Stimulated activated naive CD8-positive, alpha-beta T cell treated with anti-CD3 and anti-CD28 coated beads, Interleukin-15, amount 100 ng/mL, for 72 hours (primary cell): ENCODE results near the gene TNS1.

Experiments
- ATAC-seq: fragments of 150-1000 bp; cut with Tn5 transposase; 2 replicates; pipeline ENCODE4 v1.10.0; 2021; ENCODE audit warnings: mild to moderate bottlenecking, moderate library complexity
- DNase-seq, 2 donors: peaks; one replicate each; pipeline ENCODE4 v3.0.0; 2021 to 2022
- H3K27ac Mint-ChIP-seq, 2 donors: one replicate each; pipeline ENCODE4 v1.8.0; 2022; ENCODE audit warnings: mild to moderate bottlenecking in 2 of 2, mixed read lengths in 2 of 2, moderate library complexity in 2 of 2
- H3K27me3 Mint-ChIP-seq: one replicate; pipeline ENCODE4 v1.8.0; 2022; ENCODE audit warnings: mixed read lengths
- H3K4me1 Mint-ChIP-seq: one replicate; pipeline ENCODE4 v1.8.0; 2022; ENCODE audit warnings: mild to moderate bottlenecking, mixed read lengths
- H3K4me3 Mint-ChIP-seq, 2 donors: one replicate each; pipeline ENCODE4 v1.8.0; 2022; ENCODE audit warnings: mild to moderate bottlenecking in 2 of 2, mixed read lengths in 2 of 2, moderate library complexity in 1 of 2
- H3K9me3 Mint-ChIP-seq, 2 donors: one replicate each; pipeline ENCODE4 v1.8.0; 2022; ENCODE audit warnings: mixed read lengths in 2 of 2

Gene TNS1

DNA sequence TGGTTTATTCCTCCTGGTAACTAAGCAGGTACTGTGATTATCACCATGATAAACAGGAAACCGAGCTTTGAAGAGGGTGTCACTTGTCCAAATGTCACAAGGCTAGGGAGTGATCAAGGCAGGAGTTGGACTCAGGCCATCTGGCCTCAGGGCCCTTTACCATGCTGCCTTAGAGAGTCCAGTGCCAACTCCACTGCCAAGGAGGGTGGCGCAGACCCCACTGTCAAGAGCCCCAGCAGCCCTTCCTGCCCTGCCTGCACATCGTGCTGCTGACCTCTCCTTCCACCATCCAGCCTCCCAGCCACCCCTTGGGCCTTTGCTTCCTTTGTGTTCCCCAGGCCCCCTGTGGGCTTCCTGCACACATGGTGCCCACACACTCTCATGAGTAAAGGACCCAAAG, 48.3 kb downstream of the TNS1 start:
- Mint-ChIP-seq H3K4me1 (no peaks in the 10 kb centered on the region), H3K27ac (peak overlapping the region in 1 of 2 donors; percentile 16), H3K27me3 (peaks cover 19% of the 10 kb centered on the region), H3K4me3 (no peak overlapping the region), H3K9me3 (no peaks in the 10 kb centered on the region)
- ATAC-seq (no peak), DNase-seq (no peak)

DNA sequence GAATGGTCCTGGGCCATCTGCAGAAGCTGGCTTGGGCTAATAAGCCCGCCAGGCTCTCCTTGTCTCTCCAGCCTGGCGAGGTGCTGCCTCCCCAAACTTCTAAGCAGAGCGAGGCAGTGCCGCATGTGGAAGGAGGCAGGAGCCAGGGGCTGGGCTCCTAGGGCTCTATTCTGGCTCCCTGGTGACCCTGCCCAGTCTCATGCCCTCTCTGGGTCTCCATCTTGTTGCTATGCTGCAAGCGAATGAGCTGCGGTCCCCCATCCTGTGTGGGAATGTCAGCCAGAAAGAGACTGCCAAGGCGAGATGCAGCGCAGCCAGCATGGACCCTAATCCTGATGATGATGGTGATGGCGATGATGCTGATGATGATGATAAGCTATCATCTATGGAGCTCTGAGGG, 48.7 kb downstream of the TNS1 start:
- Mint-ChIP-seq H3K9me3 (no peaks in the 10 kb centered on the region), H3K27me3 (peaks cover 19% of the 10 kb centered on the region), H3K27ac (no peak overlapping the region), H3K4me3 (no peak overlapping the region), H3K4me1 (no peaks in the 10 kb centered on the region)
- no peak for DNase-seq
- ATAC-seq, result no peak

DNA sequence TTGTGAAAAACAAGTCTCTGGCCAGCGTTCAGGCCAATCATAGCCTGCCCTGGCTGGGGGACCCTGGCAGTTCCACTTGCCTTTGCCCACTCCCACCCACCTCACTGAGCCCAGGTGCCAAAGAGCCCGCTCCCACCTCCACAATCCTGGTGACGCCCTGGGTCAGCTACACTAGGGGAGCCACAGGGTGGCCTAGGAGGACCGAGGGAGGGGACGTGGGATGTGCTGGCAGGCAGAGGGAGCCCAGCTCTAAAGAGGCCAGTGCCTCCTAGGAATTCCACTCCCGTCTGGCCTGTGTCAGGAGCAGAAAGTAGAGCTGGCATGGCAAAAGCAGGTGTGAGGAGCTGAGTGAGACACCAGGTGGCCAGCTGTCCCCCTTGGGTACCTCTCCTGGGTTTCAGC, 49.3 kb downstream of the TNS1 start:
- no peak overlapping the region for H3K27ac Mint-ChIP-seq
- ATAC-seq (no peak), DNase-seq (no peak)
- no peaks in the 10 kb centered on the region for H3K9me3 Mint-ChIP-seq
- H3K4me1 Mint-ChIP-seq, result no peaks in the 10 kb centered on the region
- H3K4me3 Mint-ChIP-seq, result no peak overlapping the region
- H3K27me3 Mint-ChIP-seq, result peaks cover 19% of the 10 kb centered on the region

DNA sequence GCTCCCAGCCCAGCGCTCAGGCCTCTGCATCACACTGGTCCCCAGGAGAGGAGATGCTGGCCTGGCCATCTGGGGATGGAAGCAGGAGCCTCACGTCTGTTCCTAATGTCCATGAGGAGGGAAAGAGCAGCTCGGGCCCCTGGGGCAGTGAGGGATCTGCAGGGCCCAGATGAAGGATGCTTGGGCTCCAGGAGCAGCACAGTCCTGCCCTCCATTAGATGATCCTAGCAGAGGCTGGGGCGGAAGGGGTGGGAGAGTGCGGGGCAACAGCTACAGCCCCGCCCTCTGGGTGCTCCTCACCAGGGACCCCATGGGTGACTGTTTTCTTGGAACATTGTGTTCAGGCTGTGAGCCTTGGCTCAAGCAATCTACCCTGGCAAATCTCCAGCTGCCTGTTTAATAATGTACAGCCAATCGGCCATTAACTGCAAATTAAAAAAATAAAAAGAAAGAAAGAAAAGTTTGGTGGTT, 49.7 kb downstream of the TNS1 start:
- ATAC-seq, result no peak
- no peak for DNase-seq
- no peaks in the 10 kb centered on the region for H3K9me3 Mint-ChIP-seq
- no peak overlapping the region for H3K4me3 Mint-ChIP-seq
- no peak overlapping the region for H3K27ac Mint-ChIP-seq
- no peaks in the 10 kb centered on the region for H3K4me1 Mint-ChIP-seq
- peaks cover 19% of the 10 kb centered on the region for H3K27me3 Mint-ChIP-seq

DNA sequence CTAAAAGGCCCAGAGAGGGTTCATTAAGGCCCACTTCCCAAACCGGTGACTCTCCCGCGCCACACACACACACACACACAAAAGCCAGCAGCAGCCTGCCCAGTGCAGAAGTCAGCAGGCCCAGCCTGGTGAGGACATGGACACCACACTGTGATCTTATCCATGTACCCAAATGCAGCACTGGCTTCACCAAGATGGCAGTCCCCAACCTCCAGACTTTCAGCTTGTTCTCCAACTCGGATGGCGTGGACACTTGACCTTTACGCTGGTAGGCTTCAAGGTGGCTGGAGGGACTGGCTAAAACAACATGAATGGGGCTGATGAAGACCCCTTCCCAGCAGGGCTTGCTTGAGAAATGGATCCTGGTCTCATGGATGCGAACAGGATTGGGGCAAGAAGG, 50.4 kb downstream of the TNS1 start:
- ATAC-seq, result no peak
- Mint-ChIP-seq H3K9me3 (no peaks in the 10 kb centered on the region), H3K27me3 (peaks cover 19% of the 10 kb centered on the region), H3K4me3 (no peak overlapping the region), H3K27ac (no peak overlapping the region), H3K4me1 (no peaks in the 10 kb centered on the region)
- DNase-seq, result no peak

DNA sequence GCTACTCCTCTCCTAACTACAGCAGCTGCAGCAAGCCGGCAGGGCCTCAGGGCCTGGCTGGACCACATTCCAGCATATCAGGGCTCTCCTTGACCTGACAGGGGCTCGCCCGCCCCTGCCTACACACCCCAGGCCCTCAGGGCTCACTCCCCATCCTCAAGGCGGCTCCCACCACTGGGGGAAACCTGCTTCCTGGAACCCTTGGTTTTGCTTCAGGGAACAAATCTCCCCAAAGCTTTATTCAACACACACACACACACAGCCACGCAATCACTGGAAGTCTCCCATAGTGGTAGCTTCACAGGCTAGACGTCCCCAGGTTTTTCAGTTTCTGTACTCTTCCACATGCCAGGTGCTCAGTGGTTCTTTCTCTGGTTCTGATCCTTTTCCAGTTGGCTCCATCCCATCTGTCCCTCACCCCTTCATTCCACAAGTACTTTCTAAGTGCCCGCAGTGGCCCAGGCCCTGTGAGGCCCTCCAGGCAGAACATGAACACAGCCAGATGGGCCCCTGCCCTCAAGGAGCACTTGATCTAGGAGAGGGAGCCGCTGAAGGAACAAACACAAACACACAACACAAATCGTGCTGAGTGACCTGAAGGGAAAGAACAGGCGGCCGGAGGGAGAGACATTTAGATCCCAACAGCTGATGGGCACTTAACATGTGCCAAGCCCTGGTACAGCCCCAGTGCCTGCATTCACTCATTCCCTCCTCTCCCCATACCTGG, 51.1 kb downstream of the TNS1 start:
- H3K27ac Mint-ChIP-seq, result peak overlapping the region in 1 of 2 donors; percentile 69
- DNase-seq, result no peak

DNA sequence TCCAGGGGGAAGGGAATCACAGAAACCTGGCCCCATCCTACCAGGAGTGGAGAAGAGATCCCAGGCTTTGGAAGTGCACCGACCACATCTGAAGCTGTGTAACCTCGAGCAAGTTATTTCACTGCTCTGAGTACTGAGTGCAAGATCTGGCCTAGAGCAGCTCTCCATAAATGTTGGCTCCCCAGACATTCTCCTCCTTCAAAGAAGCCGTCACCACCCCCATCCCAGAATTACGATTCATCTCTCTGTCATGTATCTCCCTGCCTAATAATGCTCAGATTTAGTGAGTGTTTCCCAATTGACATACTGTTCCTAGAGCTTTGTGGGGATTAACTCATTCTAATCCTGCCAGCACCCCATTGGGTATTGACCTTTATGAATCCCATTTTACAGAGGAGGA, 51.7 kb downstream of the TNS1 start:
- Mint-ChIP-seq H3K27ac (no peak overlapping the region), H3K27me3 (peaks cover 21% of the 10 kb centered on the region), H3K4me1 (no peaks in the 10 kb centered on the region), H3K4me3 (no peak overlapping the region), H3K9me3 (no peaks in the 10 kb centered on the region)
- DNase-seq (no peak), ATAC-seq (no peak)

More for the DNA sequence above, 51.1 kb downstream of the TNS1 start:
- ATAC-seq, result no peak
- Mint-ChIP-seq H3K4me1 (no peaks in the 10 kb centered on the region), H3K27me3 (peaks cover 19% of the 10 kb centered on the region), H3K4me3 (no peak overlapping the region), H3K9me3 (no peaks in the 10 kb centered on the region)

DNA sequence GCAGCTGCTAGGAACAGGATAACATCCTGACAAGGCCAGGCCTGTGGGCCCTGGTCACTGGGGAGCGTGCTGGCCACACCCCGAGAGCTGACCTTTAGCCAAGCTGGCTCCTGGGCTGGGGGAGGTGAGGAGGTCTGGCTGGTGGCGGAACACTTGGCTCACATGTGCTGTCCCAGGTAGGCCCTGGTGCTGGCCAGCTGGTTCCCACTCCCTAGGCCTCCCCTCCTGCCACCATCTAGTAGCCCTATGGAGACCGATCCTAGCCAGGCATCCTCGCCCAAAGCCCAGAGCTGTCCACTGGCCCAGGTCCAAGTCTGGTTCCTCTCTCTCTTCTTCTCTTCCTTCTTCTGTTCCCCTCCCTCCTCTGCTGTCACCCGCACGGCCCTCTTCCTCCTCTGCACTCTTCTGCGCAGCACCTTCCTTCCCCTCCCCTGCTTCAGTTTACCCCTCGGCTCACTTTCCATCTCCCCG, 52.4 kb downstream of the TNS1 start:
- no peak overlapping the region for H3K4me3 Mint-ChIP-seq
- no peak overlapping the region for H3K27ac Mint-ChIP-seq
- peaks cover 20% of the 10 kb centered on the region for H3K27me3 Mint-ChIP-seq
- no peaks in the 10 kb centered on the region for H3K9me3 Mint-ChIP-seq
- DNase-seq (no peak), ATAC-seq (no peak)
- no peaks in the 10 kb centered on the region for H3K4me1 Mint-ChIP-seq

DNA sequence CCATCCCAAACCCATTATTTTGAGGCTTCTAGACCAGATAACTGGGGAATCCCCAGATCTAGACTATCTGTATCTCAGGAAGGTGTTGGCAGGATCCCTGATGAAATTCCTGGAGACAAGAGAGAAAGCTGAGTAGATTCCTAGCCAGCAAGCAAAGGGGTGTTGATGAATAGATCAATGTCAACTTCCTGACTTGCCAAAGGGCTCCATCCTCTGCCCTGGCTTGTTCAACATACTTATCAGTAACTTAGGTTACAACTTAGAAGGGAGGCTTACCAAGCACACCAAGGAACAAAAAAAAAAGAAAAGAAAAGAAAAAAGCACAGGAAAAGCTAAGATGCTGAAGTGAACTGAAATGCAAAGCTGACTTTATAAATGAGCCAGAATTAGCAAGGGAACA, 53.3 kb downstream of the TNS1 start:
- no peak for DNase-seq
- Mint-ChIP-seq H3K9me3 (no peaks in the 10 kb centered on the region), H3K4me1 (no peaks in the 10 kb centered on the region), H3K4me3 (no peak overlapping the region), H3K27ac (no peak overlapping the region), H3K27me3 (peaks cover 18% of the 10 kb centered on the region)
- no peak for ATAC-seq

DNA sequence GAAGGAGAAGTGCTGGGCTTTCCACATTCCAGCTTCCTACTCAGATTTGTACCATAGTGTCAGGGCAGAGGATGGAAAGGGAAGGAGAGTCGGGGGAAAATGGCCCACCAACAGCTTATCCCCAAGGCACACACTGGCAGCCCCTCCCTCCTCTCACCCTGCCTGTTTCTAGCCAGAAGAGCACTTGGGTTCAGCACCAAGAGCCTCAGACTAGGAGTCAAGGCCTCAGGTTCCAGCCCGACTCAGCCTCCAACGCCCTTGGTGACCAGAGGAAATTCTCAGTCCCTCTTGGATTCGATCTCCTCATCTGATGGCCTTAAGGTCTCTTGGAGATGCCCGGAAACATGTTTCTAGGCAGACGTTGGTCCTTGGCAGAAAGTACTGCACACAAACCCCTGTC, 53.9 kb downstream of the TNS1 start:
- no peak for ATAC-seq
- Mint-ChIP-seq H3K27ac (no peak overlapping the region), H3K4me1 (no peaks in the 10 kb centered on the region), H3K4me3 (no peak overlapping the region), H3K9me3 (no peaks in the 10 kb centered on the region), H3K27me3 (peaks cover 19% of the 10 kb centered on the region)
- DNase-seq, result no peak

DNA sequence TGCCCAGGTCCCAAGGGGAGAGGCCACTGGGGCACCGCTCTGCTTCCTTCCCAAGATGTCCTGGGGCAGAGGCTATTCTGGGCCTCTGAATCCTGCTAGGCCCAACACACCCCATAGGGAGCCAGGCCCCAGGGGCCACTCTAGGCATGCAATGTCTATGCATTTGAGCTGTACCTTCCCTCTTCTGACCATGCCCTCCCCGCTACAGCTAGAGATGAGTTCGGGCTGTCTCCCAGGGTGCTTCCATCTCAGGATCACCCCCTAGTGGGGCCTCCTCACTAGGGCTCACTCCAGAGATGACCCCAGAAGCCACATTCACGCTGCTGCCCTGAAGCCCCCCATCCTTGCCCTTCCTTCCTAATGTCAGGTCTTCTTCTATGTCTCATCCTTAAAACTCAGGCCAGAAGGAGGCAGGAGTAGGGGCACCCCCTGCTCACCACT, 54.4 kb downstream of the TNS1 start:
- H3K9me3 Mint-ChIP-seq, result no peaks in the 10 kb centered on the region
- ATAC-seq (peak; percentile 5), DNase-seq (no peak)
- no peak overlapping the region for H3K27ac Mint-ChIP-seq
- peaks cover 24% of the 10 kb centered on the region for H3K27me3 Mint-ChIP-seq
- H3K4me1 Mint-ChIP-seq, result no peaks in the 10 kb centered on the region
- H3K4me3 Mint-ChIP-seq, result no peak overlapping the region

DNA sequence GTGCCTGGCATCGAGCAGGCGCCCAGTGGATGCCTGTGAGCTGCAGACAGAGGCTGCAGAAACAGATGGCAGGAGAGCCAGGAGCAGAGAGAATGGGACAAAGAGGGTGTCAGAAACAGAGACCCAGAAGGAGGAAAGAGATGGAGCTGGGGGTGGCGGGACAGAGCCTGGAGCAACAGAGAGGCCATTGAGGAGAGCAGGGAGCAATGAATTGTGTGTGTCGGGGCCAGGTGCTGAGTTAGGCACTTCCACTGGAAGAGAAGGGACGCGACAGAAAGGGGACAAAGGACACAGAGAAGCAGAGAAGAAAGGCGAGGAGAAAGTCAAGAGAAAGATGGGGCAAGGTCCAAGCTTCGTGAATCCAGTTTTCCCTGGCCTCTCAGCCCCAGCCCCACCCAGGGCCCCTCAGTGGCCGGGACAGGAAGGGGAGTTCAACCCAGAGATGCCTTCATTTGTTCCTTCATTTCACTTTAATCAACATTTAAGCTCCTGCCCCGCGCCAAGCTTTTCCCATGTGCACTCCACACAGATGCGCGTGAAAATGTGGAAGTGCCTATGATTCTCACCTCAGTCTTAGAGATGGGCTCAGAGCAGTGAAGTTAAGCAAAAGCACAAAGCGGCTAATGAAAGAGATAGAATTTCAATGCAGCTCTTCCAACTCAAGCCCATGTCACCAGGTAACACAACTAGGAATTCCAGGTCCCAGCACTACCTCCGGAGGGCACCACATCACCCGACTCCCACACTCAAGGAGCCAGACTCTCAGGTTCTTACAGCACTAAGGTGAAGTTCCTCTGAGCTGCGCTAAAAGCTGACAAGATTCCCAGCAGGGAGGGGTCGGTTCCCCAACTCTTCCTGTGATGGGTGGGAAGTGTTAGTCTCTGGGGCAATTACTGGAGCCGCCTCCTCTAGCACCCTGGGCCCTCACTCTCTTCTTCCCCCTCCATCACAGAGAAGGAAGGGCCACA, 55.1 kb downstream of the TNS1 start:
- Mint-ChIP-seq H3K9me3 (no peaks in the 10 kb centered on the region), H3K4me3 (no peak overlapping the region), H3K27me3 (peaks cover 28% of the 10 kb centered on the region), H3K4me1 (no peaks in the 10 kb centered on the region), H3K27ac (no peak overlapping the region)
- no peak for ATAC-seq
- DNase-seq, result no peak

DNA sequence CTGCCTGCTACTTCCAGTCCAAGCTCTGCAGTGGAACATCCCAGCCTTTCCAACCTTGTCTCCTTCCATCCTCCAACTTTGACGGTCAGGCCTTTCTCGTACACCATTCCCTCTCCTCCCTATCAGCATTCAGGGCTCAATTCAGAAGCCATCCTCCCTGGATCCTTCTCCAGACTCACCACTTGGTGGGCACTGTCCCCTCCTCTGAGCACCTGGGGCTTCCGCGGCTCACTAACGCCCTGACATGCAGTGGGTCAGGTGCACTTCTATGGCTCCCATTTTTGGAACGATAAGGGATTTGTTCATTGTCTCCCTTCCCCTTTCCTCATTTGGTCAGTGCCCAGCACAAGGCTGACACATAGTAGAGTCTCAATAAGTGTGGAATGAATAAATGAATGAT, 56.7 kb downstream of the TNS1 start:
- H3K9me3 Mint-ChIP-seq, result no peaks in the 10 kb centered on the region
- H3K4me1 Mint-ChIP-seq, result no peaks in the 10 kb centered on the region
- H3K4me3 Mint-ChIP-seq, result no peak overlapping the region
- ATAC-seq (no peak), DNase-seq (no peak)
- no peak overlapping the region for H3K27ac Mint-ChIP-seq
- peaks cover 42% of the 10 kb centered on the region for H3K27me3 Mint-ChIP-seq

DNA sequence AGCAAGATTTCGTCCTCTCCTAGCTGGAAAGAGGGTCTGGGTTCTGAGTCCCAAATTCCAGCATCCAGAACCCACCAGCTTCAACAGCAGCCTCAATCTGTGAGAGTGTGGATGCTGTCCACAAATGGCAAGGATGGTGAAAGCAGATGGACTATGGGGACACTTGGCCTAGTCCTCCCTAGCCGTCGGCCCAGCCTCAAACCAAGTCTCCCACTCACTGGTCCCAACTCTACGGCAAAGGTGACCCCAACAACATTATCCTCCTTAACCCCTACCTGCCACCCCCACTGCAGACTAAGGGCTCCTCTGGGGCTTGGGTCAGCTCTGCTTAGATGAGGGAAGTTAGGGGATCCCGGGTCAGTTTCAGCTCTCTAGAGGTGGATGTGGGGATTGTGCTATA, 57.3 kb downstream of the TNS1 start:
- Mint-ChIP-seq H3K9me3 (no peaks in the 10 kb centered on the region), H3K4me3 (no peak overlapping the region), H3K27me3 (peaks cover 48% of the 10 kb centered on the region), H3K27ac (no peak overlapping the region), H3K4me1 (no peaks in the 10 kb centered on the region)
- DNase-seq (no peak), ATAC-seq (no peak)

DNA sequence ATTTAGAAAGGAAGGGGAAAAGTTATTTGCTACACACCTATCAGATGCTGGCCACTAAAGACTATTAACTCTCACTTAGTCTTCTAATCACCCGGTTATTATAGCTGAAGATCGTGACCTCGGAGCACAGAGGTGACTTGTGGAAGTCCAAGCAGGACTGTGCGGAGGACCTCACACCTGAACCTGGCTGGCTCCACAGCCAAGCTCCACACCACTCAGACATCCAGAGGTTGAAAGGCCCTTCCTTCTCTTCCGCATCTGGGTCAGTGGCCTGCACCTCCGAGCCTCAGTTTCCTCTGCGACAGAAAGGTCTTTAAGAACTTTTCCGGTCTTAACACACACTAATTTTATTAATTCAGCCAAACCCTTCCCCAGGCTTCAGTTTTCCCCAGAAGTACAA, 57.9 kb downstream of the TNS1 start:
- Mint-ChIP-seq H3K4me1 (no peaks in the 10 kb centered on the region), H3K27ac (no peak overlapping the region), H3K9me3 (no peaks in the 10 kb centered on the region), H3K27me3 (peaks cover 52% of the 10 kb centered on the region), H3K4me3 (no peak overlapping the region)
- no peak for DNase-seq
- ATAC-seq, result no peak

DNA sequence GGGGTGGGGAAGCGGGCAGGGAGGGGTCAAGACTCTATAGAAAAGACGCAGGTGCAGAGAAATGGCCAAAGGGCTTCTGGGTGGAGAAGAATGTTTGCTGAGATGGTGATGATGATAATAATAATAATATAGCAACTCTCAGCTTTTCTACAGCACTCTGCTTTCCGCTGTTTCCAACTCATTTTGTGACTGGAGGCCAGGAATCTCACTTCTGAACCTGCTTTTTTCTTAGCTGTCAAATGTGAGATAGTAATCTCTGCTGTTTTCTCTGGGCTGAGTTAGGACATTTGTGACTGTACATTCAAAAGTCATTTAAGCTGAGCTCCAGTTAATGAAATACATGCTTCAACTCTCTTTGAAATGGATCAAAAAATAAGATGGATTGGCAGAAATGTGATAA, 58.4 kb downstream of the TNS1 start:
- Mint-ChIP-seq H3K4me1 (no peaks in the 10 kb centered on the region), H3K4me3 (no peak overlapping the region), H3K27ac (peak overlapping the region in 1 of 2 donors; percentile 28), H3K9me3 (no peaks in the 10 kb centered on the region), H3K27me3 (peaks cover 52% of the 10 kb centered on the region)
- no peak for DNase-seq
- ATAC-seq, result no peak
